A549 (cell line): ENCODE data around the gene METTL1.

Source experiments
- CHD2 ChIP-seq: fragments of 150-350 bp; IDR thresholded peaks from 2 replicates; pipeline ENCODE4 v1.6.1; 2014; ENCODE audit warnings: low read length; ENCODE audit not compliant: partially characterized antibody
- CTCF ChIP-seq: fragments of >200 bp; sonication (Bioruptor Twin); formaldehyde crosslinking; IDR thresholded peaks from 3 replicates; pipeline ENCODE4 v1.5.1; 2016
- ESRRA ChIP-seq: fragments of 150-350 bp; IDR thresholded peaks from 2 replicates; pipeline ENCODE4 v1.6.1; 2014; ENCODE audit warnings: mild to moderate bottlenecking, low read length, borderline replicate concordance
- HMGXB4 ChIP-seq: fragments of 250-450 bp; sonication (Bioruptor Pico); IDR thresholded peaks from 2 replicates; pipeline ENCODE4 v1.5.0; 2021; ENCODE audit warnings: mild to moderate bottlenecking, moderate library complexity, borderline replicate concordance
- POLR2A ChIP-seq: IDR thresholded peaks from 2 replicates; pipeline ENCODE4 v1.6.1; 2012; ENCODE audit warnings: mild to moderate bottlenecking, low read length
- RAD21 ChIP-seq, 2 experiments: fragments of >200 bp in 1 of 2; sonication (Bioruptor Twin) in 1 of 2; formaldehyde crosslinking in 1 of 2; IDR thresholded peaks in 1 of 2; conservative IDR thresholded peaks in 1 of 2; 2 replicates in 1 of 2; 3 replicates in 1 of 2; pipeline ENCODE4 v1.6.1; 2012 to 2018; ENCODE audit warnings: inconsistent platforms in 1 of 2
- RCOR1 ChIP-seq: fragments of 150-350 bp; IDR thresholded peaks from 2 replicates; pipeline ENCODE4 v1.6.1; 2014; ENCODE audit warnings: antibody characterized with exemption, low read length, low read depth
- ZSCAN20 ChIP-seq: fragments of 250-450 bp; sonication (Bioruptor Pico); IDR thresholded peaks from 2 replicates; pipeline ENCODE4 v1.8.0; 2022; ENCODE audit warnings: mild to moderate bottlenecking, moderate library complexity

GRCh38 chr12:57734591-57734990 is 37.3 kb downstream of the METTL1 start:
- no peak for TF ChIP-seq HMGXB4 (CRISPR knock-in tag)
- TF ChIP-seq CHD2 = no peak
- no peak for TF ChIP-seq RCOR1
- TF ChIP-seq CTCF = no peak
- TF ChIP-seq POLR2A = no peak
- TF ChIP-seq ZSCAN20 (CRISPR knock-in tag) = no peak
- TF ChIP-seq ESRRA = no peak
- no peak for TF ChIP-seq RAD21 (conservative IDR thresholded peaks at IDR 0.05 in 1 of 2, IDR thresholded peaks at IDR 0.05 in 1 of 2)
